ENCODE results near the gene TTC24. TPM values are rescaled to one million over a fixed set of nuclear protein-coding genes. Genes with fewer than 3 reads are reported as not detected.

The TTC24 gene
- total RNA-seq, result not detected

- H3K27me3 ChIP-seq (replicated peaks; ENCODE audit: insufficient read depth), result no peaks in the 10 kb centered on the region
- no peaks in the 10 kb centered on the region for H3K4me1 ChIP-seq (ENCODE audit: control insufficient read depth in 1 of 2, low read depth in 2 of 2)
- H3K9me3 ChIP-seq, result no peaks in the 10 kb centered on the region
- ATAC-seq (ENCODE audit: insufficient number of reproducible peaks, low FRiP score, low read depth) (no peak), DNase-seq (ENCODE audit: low spot score) (no peak)
- no peak within 1 kb of the TSS for H3K27ac ChIP-seq
- TF ChIP-seq CTCF (IDR thresholded peaks at IDR 0.05), result no peak
- H3K36me3 ChIP-seq, result no peaks in the 10 kb centered on the region
- no peak within 1 kb of the TSS for H3K4me3 ChIP-seq
Observed at GRCh38 chr1:156579472-156579871, at the start of gene TTC24. Gene TTC24, plus strand, starts transcription at chr1:156579723. Its CDS starts 1,642 bp downstream, at chr1:156581365.

- ATAC-seq (ENCODE audit: insufficient number of reproducible peaks, low FRiP score, low read depth) (no peak), DNase-seq (ENCODE audit: low spot score) (no peak)
- Histone ChIP-seq H3K9me3 (no peaks in the 10 kb centered on the region), H3K27ac (no peak overlapping the region), H3K27me3 (replicated peaks; ENCODE audit: insufficient read depth) (no peaks in the 10 kb centered on the region), H3K4me1 (ENCODE audit: control insufficient read depth in 1 of 2, low read depth in 2 of 2) (no peaks in the 10 kb centered on the region), H3K36me3 (no peaks in the 10 kb centered on the region), H3K4me3 (no peak overlapping the region)
- TF ChIP-seq CTCF (IDR thresholded peaks at IDR 0.05), result no peak
Observed at GRCh38 chr1:156530006-156530405, 49.5 kb upstream of the TTC24 start.

- no peak for TF ChIP-seq CTCF (IDR thresholded peaks at IDR 0.05)
- no peaks in the 10 kb centered on the region for H3K36me3 ChIP-seq
- no peak overlapping the region for H3K4me3 ChIP-seq
- ATAC-seq (ENCODE audit: insufficient number of reproducible peaks, low FRiP score, low read depth) (no peak), DNase-seq (ENCODE audit: low spot score) (no peak)
- H3K27ac ChIP-seq, result no peak overlapping the region
- H3K27me3 ChIP-seq (replicated peaks; ENCODE audit: insufficient read depth), result no peaks in the 10 kb centered on the region
- no peaks in the 10 kb centered on the region for H3K4me1 ChIP-seq (ENCODE audit: control insufficient read depth in 1 of 2, low read depth in 2 of 2)
- no peaks in the 10 kb centered on the region for H3K9me3 ChIP-seq
Observed at GRCh38 chr1:156532374-156532773, 47.1 kb upstream of the TTC24 start.

GRCh38 chr1:156533568-156534220 lies 45.8 kb upstream of the TTC24 start:
- Histone ChIP-seq H3K4me3 (no peak overlapping the region), H3K4me1 (ENCODE audit: control insufficient read depth in 1 of 2, low read depth in 2 of 2) (no peaks in the 10 kb centered on the region), H3K36me3 (no peaks in the 10 kb centered on the region), H3K9me3 (no peaks in the 10 kb centered on the region), H3K27ac (no peak overlapping the region), H3K27me3 (replicated peaks; ENCODE audit: insufficient read depth) (no peaks in the 10 kb centered on the region)
- no peak for TF ChIP-seq CTCF (IDR thresholded peaks at IDR 0.05)
- DNase-seq (ENCODE audit: low spot score) (no peak), ATAC-seq (ENCODE audit: insufficient number of reproducible peaks, low FRiP score, low read depth) (no peak)

GRCh38 chr1:156534424-156535060 lies 45.0 kb upstream of the TTC24 start:
- Histone ChIP-seq H3K4me3 (no peak overlapping the region), H3K4me1 (ENCODE audit: control insufficient read depth in 1 of 2, low read depth in 2 of 2) (no peaks in the 10 kb centered on the region), H3K36me3 (no peaks in the 10 kb centered on the region), H3K27ac (no peak overlapping the region), H3K9me3 (no peaks in the 10 kb centered on the region), H3K27me3 (replicated peaks; ENCODE audit: insufficient read depth) (no peaks in the 10 kb centered on the region)
- DNase-seq (ENCODE audit: low spot score) (no peak), ATAC-seq (ENCODE audit: insufficient number of reproducible peaks, low FRiP score, low read depth) (no peak)
- no peak for TF ChIP-seq CTCF (IDR thresholded peaks at IDR 0.05)
